ENCODE results near the gene TJP2. TPM values are rescaled to one million over a fixed set of nuclear protein-coding genes. Genes with fewer than 3 reads are reported as not detected.

The TJP2 gene
- 10 to 100 TPM in 1 of 2 experiments, 1 to 10 TPM in 1; 9.9 to 10.3 TPM for total RNA-seq
- 1 to 10 TPM; 2.4 to 7.7 TPM for polyA plus RNA-seq

DNA sequence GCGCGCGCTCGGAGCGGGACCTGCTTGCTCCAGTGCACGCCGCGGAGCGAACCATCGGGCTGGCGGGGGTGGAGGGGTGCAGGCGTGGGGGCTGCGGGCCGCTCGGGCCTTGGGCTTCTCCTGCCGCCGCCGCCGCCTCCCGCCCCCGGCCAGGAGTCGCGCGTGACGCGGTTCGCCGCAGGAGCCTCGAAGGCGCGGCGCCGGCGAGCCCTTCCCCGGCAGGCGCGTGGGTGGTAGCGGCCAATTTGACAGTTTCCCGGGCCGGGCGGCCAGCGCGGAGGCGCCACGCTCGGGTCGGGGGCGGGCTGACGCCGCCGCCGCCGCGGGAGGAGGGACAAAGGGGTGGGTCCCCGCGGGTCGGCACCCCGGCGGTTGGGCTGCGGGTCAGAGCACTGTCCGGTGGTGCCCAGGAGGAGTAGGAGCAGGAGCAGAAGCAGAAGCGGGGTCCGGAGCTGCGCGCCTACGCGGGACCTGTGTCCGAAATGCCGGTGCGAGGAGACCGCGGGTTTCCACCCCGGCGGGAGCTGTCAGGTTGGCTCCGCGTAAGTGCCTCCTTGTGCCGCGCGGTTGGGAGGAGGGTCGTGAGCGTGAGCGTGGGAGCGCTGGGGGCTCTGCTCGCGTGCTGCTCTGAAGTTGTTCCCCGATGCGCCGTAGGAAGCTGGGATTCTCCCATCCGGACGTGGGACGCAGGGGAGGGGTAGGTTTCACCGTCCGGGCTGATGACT lies at the start of gene TJP2:
TSS of gene TJP2 (plus strand) at position 387 of the 725 bp plus-strand sequence. CDS start at position 483, 96 bp downstream.
- H3K27ac Mint-ChIP-seq, result peak within 1 kb of the TSS in 5 of 7 donors; percentile 17 to 69 (median 33)
- intact Hi-C loops (cut with micrococcal nuclease), result loop anchor here (5.0 kb wide), 1 partner anchor 52 kb away; no protein-coding TSS in a partner anchor
- H3K36me3 Mint-ChIP-seq, result no peaks in the 10 kb centered on the region
- peak within 1 kb of the TSS; percentile 85 to 91 (median 88) for H3K4me3 Mint-ChIP-seq
- ChIA-PET CTCF (ENCODE audit: partially characterized antibody) (interaction anchor here (2.5 kb wide), 1 partner anchor 139 kb away, joined by 7 read pairs; the partner anchor contains the start of gene FXN), POLR2A (ENCODE audit: partially characterized antibody) (interaction anchor here (1.0 kb wide), 1 partner anchor 20 kb away, joined by 3 read pairs; no protein-coding TSS in a partner anchor)
- H3K27ac ChIP-seq (ENCODE audit: low read depth, low read length), result no peak within 1 kb of the TSS
- H3K9me3 ChIP-seq (ENCODE audit: control insufficient read depth in 1 of 2, low read length in 2 of 2), result no peaks in the 10 kb centered on the region
- H3K4me3 ChIP-seq (ENCODE audit: low read length in 2 of 2), result peak within 1 kb of the TSS; percentile 21 to 67
- peaks cover 43% of the 10 kb centered on the region for H3K4me1 ChIP-seq (ENCODE audit: insufficient read depth, low read length)
- peaks cover 10% of the 10 kb centered on the region for H3K27me3 ChIP-seq (ENCODE audit: insufficient read depth, low read length)
- no peaks in the 10 kb centered on the region for H3K9me3 Mint-ChIP-seq
- peaks cover 4 to 18% of the 10 kb centered on the region in 2 donors for H3K27me3 Mint-ChIP-seq
- peak in 4 of 5 donors; percentile 22 to 38 (median 32) for DNase-seq
- H3K4me1 Mint-ChIP-seq, result peaks cover 25 to 59% (median 36%) of the 10 kb centered on the region in 4 donors
- no peaks in the 10 kb centered on the region for H3K36me3 ChIP-seq (ENCODE audit: insufficient read depth, low read length)

DNA sequence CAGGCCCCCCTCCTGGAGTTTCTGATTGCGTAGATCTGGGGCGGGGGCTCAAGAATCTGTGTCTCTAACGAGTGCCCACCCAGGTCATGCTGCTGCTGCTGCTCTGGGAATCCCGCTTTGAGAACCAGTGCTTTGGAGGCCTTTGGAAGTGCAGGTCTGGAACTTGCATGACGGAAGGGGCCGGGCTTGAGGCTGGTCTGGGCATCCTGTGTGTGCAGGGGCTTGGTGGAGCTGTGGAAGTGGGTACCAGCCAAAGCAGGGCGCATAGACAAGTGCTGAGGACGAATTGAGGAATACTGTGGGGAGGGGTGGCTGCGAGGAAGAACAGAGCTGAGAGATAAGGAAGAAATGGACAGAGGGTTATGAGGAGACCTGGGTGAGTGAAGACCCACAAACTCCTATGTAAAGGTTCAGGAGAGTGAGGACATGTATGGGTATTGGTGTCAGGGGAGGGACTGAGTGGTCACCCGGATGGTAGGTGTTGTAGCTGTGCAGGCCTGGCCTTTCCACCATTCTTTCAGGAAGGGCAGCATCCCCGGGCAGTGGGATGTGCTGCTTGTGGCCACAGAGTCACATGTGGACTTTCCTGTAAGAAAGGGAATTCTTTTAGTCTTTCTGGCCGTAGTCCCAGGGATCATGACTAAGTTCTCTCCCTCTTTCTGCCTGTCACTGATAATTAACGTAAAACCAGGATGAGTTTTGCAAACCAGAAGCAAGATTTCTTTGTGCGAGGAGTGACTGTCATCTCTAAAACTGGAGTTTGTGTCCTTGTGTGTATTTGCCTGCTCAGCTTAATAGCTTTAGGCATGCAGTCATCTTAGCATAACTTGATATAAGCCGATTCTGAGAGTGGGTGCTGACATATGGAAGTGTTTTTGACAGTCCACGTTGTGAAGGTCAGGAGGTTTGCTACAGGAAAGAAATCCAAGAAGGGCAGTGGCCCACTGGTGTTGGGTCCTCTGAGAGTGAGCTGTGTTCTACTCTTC lies 43.3 kb upstream of the TJP2 start:
- CTCF ChIA-PET (ENCODE audit: partially characterized antibody), result interaction anchor here (2.1 kb wide), 1 partner anchor 9 kb away, joined by 8 read pairs; no protein-coding TSS in a partner anchor

DNA sequence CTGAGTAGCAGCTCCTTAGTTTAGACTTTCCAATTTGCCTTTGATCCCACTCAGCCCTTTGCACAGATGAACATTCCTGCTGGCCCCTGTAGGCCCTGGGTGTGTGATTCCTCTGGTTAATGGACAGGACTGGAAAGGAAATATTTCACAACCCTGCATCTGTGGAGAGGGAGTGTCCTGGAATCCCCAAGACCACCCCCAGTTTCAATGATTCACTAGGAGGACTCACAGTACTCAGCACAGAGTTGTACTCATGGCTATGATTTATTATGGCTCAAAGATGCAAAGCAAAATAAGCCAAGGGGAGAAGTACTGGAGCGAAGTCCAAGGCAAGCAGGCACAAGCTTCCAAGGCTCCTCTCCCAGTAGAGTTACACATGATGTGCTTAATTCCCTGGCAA lies 42.4 kb upstream of the TJP2 start:
- intact Hi-C loops (cut with micrococcal nuclease), result no loop called here
- DNase-seq, result no peak
- POLR2A ChIA-PET (ENCODE audit: partially characterized antibody), result no interaction called here

More for the DNA sequence above, 43.3 kb upstream of the TJP2 start:
- H3K27ac ChIP-seq (ENCODE audit: low read depth, low read length), result no peak overlapping the region
- H3K9me3 ChIP-seq (ENCODE audit: control insufficient read depth in 1 of 2, low read length in 2 of 2), result no peaks in the 10 kb centered on the region
- H3K4me3 Mint-ChIP-seq, result no peak overlapping the region
- no peaks in the 10 kb centered on the region for H3K4me1 Mint-ChIP-seq
- H3K4me1 ChIP-seq (ENCODE audit: insufficient read depth, low read length), result no peaks in the 10 kb centered on the region
- H3K27me3 Mint-ChIP-seq, result no peaks in the 10 kb centered on the region
- H3K36me3 Mint-ChIP-seq, result no peaks in the 10 kb centered on the region
- no peaks in the 10 kb centered on the region for H3K36me3 ChIP-seq (ENCODE audit: insufficient read depth, low read length)
- intact Hi-C loops (cut with micrococcal nuclease), result no loop called here
- no peaks in the 10 kb centered on the region for H3K27me3 ChIP-seq (ENCODE audit: insufficient read depth, low read length)
- H3K27ac Mint-ChIP-seq, result no peak overlapping the region
- DNase-seq, result no peak
- POLR2A ChIA-PET (ENCODE audit: partially characterized antibody), result interaction anchor here (1.2 kb wide), 1 partner anchor 9 kb away, joined by 3 read pairs; no protein-coding TSS in a partner anchor
- H3K9me3 Mint-ChIP-seq, result peaks cover 0 to 3% (median 0%) of the 10 kb centered on the region in 8 donors
- no peak overlapping the region for H3K4me3 ChIP-seq (ENCODE audit: low read length in 2 of 2)

DNA sequence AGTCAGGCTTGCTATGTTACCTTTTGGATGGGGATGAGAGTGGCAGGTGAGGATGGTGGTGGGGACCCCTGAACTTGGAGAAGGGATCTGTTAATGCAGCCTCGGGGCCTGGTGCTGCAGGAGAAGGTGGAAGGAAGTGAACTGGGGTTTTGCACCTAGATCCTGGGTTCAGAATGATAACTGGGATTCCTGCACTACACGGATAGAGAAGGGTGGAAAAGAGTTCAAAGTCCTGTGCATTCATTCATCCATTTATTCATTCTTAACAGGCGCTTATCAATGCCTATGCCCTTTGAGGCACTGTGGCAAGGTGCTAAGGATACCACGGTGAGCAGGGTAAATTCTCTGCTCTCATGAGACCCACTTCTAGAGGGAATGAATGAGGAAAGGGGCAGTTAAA lies 41.7 kb upstream of the TJP2 start:
- Mint-ChIP-seq H3K4me3 (no peak overlapping the region), H3K9me3 (peaks cover 0 to 3% (median 0%) of the 10 kb centered on the region in 8 donors), H3K36me3 (no peaks in the 10 kb centered on the region), H3K4me1 (no peaks in the 10 kb centered on the region), H3K27me3 (no peaks in the 10 kb centered on the region), H3K27ac (no peak overlapping the region)
- no peaks in the 10 kb centered on the region for H3K4me1 ChIP-seq (ENCODE audit: insufficient read depth, low read length)
- H3K27me3 ChIP-seq (ENCODE audit: insufficient read depth, low read length), result no peaks in the 10 kb centered on the region
- POLR2A ChIA-PET (ENCODE audit: partially characterized antibody), result no interaction called here
- no peak for DNase-seq
- no peak overlapping the region for H3K4me3 ChIP-seq (ENCODE audit: low read length in 2 of 2)
- intact Hi-C loops (cut with micrococcal nuclease), result no loop called here
- no peak overlapping the region for H3K27ac ChIP-seq (ENCODE audit: low read depth, low read length)
- H3K9me3 ChIP-seq (ENCODE audit: control insufficient read depth in 1 of 2, low read length in 2 of 2), result no peaks in the 10 kb centered on the region
- H3K36me3 ChIP-seq (ENCODE audit: insufficient read depth, low read length), result no peaks in the 10 kb centered on the region
- CTCF ChIA-PET (ENCODE audit: partially characterized antibody), result no interaction called here

More for the DNA sequence above, 42.4 kb upstream of the TJP2 start:
- H3K9me3 Mint-ChIP-seq, result peaks cover 0 to 3% (median 0%) of the 10 kb centered on the region in 8 donors
- H3K4me1 Mint-ChIP-seq, result no peaks in the 10 kb centered on the region
- CTCF ChIA-PET (ENCODE audit: partially characterized antibody), result interaction anchor here (2.1 kb wide), 1 partner anchor 10 kb away, joined by 8 read pairs; no protein-coding TSS in a partner anchor
- H3K9me3 ChIP-seq (ENCODE audit: control insufficient read depth in 1 of 2, low read length in 2 of 2), result no peaks in the 10 kb centered on the region
- no peak overlapping the region for H3K4me3 Mint-ChIP-seq
- H3K4me3 ChIP-seq (ENCODE audit: low read length in 2 of 2), result no peak overlapping the region
- no peaks in the 10 kb centered on the region for H3K4me1 ChIP-seq (ENCODE audit: insufficient read depth, low read length)
- no peaks in the 10 kb centered on the region for H3K27me3 ChIP-seq (ENCODE audit: insufficient read depth, low read length)
- H3K27ac Mint-ChIP-seq, result no peak overlapping the region
- H3K27me3 Mint-ChIP-seq, result no peaks in the 10 kb centered on the region
- H3K27ac ChIP-seq (ENCODE audit: low read depth, low read length), result no peak overlapping the region
- H3K36me3 Mint-ChIP-seq, result no peaks in the 10 kb centered on the region
- H3K36me3 ChIP-seq (ENCODE audit: insufficient read depth, low read length), result no peaks in the 10 kb centered on the region

DNA sequence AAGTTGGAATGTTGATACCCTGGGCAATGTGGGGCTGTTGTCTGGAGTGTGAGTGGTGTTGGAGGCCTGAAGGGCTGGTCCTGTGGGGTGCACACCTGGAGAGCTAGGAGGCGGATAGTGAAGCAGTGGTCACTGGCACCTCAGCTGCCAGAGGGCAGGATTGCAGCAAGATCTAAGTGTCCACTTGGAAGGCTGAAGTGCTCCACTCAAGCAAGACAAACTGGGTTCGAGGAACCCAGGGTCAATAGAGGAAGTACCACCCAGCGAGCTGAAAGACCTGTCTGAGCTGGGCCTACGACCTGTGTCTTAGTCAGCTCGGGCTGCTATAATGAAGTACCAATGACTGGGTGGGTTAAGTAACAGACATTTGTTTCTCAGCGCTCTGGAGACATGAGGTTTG lies 39.7 kb upstream of the TJP2 start:
- no peak overlapping the region for H3K27ac Mint-ChIP-seq
- peaks cover 0 to 3% (median 0%) of the 10 kb centered on the region in 8 donors for H3K9me3 Mint-ChIP-seq
- H3K4me3 Mint-ChIP-seq, result no peak overlapping the region
- no peaks in the 10 kb centered on the region for H3K4me1 Mint-ChIP-seq
- Histone ChIP-seq H3K36me3 (ENCODE audit: insufficient read depth, low read length) (no peaks in the 10 kb centered on the region), H3K9me3 (ENCODE audit: control insufficient read depth in 1 of 2, low read length in 2 of 2) (no peaks in the 10 kb centered on the region), H3K27me3 (ENCODE audit: insufficient read depth, low read length) (no peaks in the 10 kb centered on the region), H3K4me1 (ENCODE audit: insufficient read depth, low read length) (no peaks in the 10 kb centered on the region), H3K4me3 (ENCODE audit: low read length in 2 of 2) (no peak overlapping the region), H3K27ac (ENCODE audit: low read depth, low read length) (no peak overlapping the region)
- peaks cover 0 to 13% of the 10 kb centered on the region in 2 donors for H3K36me3 Mint-ChIP-seq
- POLR2A ChIA-PET (ENCODE audit: partially characterized antibody), result interaction anchor here (1.3 kb wide), 1 partner anchor 61 kb away, joined by 3 read pairs; no protein-coding TSS in a partner anchor
- DNase-seq, result no peak
- CTCF ChIA-PET (ENCODE audit: partially characterized antibody), result no interaction called here
- no peaks in the 10 kb centered on the region for H3K27me3 Mint-ChIP-seq
- intact Hi-C loops (cut with micrococcal nuclease), result no loop called here

DNA sequence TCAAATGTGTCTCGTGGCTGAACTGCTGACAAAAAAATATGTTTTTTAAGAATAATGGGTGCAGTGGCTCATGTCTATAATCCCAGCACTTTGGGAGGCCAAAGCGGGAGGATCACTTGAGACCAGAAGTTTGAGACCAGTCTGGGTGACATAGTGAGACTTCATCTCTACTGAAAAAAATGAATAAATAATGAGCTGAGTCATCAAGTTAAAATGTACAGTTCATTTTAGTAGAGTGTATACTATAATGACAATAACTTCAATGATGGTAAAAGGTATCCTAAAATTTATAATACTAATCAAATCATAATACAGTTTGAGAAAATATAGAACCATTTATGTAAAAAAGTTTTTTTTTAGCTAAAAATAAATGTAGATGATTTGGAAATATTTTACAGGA lies 37.9 kb upstream of the TJP2 start:
- Mint-ChIP-seq H3K27me3 (no peaks in the 10 kb centered on the region), H3K27ac (no peak overlapping the region), H3K4me3 (no peak overlapping the region), H3K36me3 (peaks cover 0 to 13% of the 10 kb centered on the region in 2 donors), H3K9me3 (peaks cover 0 to 2% (median 0%) of the 10 kb centered on the region in 8 donors), H3K4me1 (no peaks in the 10 kb centered on the region)
- H3K27ac ChIP-seq (ENCODE audit: low read depth, low read length), result no peak overlapping the region
- CTCF ChIA-PET (ENCODE audit: partially characterized antibody), result interaction anchor here (0.9 kb wide), 1 partner anchor 22 kb away, joined by 3 read pairs; no protein-coding TSS in a partner anchor
- no peaks in the 10 kb centered on the region for H3K9me3 ChIP-seq (ENCODE audit: control insufficient read depth in 1 of 2, low read length in 2 of 2)
- no peaks in the 10 kb centered on the region for H3K36me3 ChIP-seq (ENCODE audit: insufficient read depth, low read length)
- intact Hi-C loops (cut with micrococcal nuclease), result no loop called here
- H3K4me3 ChIP-seq (ENCODE audit: low read length in 2 of 2), result no peak overlapping the region
- DNase-seq, result no peak
- H3K4me1 ChIP-seq (ENCODE audit: insufficient read depth, low read length), result no peaks in the 10 kb centered on the region
- no peaks in the 10 kb centered on the region for H3K27me3 ChIP-seq (ENCODE audit: insufficient read depth, low read length)
- POLR2A ChIA-PET (ENCODE audit: partially characterized antibody), result interaction anchor here (0.8 kb wide), 1 partner anchor 14 kb away, joined by 3 read pairs; no protein-coding TSS in a partner anchor

All from CD4-positive, alpha-beta memory T cell (primary cell).